HUDEP-2 (cell line): ENCODE results near the gene ATP5PB.

ENCODE experiments used
- DNase-seq, 76 experiments: peaks; one replicate each; lab custom pipeline; 2025; ENCODE audit not compliant: unreplicated experiment in 76 of 76; lab: John Stamatoyannopoulos, UW

The ATP5PB gene

DNA sequence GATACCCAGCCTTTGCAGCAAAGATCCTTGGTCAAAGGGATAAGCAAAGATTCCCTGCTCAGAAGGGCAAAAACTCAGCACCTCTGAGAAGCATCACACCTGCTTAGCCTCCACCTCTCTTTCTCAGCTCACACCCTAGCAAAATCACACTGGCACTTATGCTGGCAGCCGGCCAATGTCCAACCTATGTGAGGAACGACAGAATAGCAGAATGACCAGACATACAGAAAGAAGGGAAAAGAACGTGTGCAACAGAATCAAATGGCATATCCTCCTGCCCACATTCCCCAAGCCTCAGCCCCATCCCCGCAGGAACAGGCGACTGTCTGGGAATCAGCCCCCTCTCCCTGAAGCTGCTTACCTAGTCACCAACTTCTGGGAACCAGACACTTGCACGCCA lies 54.8 kb downstream of the ATP5PB start:
- DNase-seq = no peak

DNA sequence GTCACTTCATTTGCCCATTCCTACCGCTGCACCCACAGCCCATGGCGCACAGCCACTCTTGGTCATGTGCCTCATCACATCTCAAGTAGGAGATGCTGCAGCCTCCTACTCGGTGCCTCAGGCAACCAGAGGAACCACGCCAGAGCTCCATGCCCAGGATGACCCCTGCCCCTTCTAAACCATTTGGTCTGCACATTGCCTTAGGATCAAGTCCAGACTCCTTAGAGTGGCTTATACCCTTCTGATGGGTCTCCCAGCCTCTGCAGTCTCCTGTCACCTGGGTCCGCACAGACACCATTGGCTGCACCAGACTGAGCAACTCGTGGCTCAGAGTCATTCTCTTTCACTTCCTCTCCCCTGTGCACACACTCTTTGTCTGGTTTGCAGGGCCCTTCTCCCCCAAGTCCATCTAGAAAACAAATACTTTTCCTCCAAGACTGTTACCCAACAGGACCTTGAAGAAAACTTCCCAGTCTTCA lies 56.4 kb downstream of the ATP5PB start:
- no peak for DNase-seq

DNA sequence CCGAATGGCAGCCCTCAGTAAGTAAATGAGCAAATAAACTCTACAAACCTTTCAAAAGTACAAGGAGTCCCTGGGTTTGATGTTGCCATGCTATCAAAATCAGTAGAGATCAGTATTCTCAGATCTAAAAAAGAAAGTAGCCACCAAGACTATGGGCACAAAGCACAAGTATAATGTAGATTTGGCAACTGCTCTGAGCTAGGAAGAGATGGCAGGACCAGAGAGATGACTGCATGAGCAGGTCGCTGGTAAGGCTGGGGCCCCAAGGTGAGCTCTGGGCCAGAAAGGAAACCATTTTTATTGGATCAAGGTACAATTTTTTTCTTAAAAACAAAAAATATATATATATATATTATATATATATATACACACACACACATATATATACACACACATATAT lies 57.3 kb downstream of the ATP5PB start:
- DNase-seq = no peak

DNA sequence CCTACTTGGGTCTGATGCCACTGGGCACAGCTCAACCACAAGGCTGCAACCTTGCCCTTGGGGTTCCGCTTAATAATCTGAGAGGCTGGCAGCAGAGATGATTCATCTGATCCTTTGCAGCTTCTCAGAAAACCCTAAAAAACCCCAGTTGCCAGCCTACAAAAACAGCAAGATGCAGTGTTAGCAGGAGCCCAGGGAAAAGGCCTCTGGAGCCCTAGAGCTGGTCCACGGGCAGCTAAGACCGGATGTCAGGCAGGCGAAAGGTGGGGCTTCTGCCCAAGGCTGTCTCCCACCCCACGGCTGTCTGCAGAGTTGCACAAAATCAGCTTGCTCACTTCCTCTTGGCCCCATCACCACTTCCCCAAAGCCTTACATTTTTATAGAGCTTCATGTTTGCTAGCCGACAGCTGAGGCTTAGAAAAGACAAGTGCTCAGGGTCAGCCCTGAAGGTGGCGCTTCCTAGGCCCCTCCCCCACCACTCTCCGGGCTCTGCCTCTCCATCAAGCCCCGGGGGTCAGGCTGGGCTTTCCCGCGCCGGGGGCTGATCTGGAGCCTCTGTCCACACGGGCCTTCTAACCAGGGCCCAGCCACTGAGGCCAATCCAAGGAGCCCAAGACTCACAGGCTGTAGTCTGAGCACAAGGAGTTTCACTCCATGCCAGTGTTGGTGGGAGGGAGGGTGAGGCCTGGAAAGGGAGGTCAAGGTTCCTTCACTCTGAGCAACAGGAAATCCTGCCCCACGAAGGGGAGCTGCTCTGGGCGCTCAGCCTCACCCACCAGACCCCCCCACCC lies 58.3 kb downstream of the ATP5PB start:
- DNase-seq = peak in 55 of 76 experiments; percentile 19 to 89 (median 54)

DNA sequence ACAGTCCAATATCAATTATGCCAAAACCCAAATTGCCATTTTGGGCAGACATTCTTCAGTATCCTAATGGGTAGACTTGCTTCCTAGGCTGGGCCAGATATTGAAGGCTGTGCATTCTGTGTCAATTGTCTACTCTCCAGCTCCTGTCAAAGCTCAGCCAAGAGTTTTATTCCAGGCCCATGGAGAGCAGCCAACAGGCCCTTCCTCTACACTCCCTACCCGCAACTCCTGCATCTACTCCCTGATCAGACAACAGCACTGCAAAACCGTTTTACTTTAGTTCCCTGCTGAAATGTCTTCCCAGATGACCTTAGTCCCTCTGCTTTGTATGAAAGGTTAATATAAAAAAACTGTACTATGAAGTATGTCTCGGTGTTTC lies 60.7 kb downstream of the ATP5PB start:
- DNase-seq = peak in 1 of 76 experiments; percentile 11

DNA sequence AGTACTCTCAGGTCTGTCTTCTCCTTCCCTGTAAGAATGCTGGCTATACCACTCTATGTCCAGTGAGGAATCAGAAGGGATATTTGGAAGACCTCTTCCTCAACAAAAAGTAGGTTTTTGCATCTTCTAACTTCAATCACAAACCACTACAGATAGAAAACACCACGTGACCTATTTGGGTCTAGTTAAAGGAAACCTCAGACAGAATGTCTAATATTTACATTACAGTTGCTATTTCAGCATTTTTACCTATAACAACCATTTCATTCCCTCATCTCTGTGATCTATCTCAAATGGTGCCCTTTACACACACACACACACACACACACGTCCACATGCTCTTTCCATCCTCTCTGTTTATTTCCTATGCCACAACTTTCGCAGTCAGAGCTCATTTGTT lies 62.1 kb downstream of the ATP5PB start:
- no peak for DNase-seq
